HEK293 (cell line): ENCODE measurements around the gene SPNS2.

ENCODE experiments used
- CTCF ChIA-PET: fragments of 350-600 bp; formaldehyde crosslinking; extraction: SDS; loops from one replicate; lab custom pipeline; 2021; ENCODE audit warnings: antibody characterized with exemption; lab: Yijun Ruan, JAX
- POLR2A ChIA-PET: fragments of 300-600 bp; formaldehyde crosslinking; extraction: SDS; loops from one replicate; lab custom pipeline; 2020; ENCODE audit warnings: antibody characterized with exemption, inconsistent platforms; lab: Yijun Ruan, JAX
- H3K27ac ChIP-seq: fragments of 200-500 bp; sonication (Bioruptor generic); 2 replicates; pipeline ENCODE4 v1.5.1; 2014; ENCODE audit warnings: low read depth, low read length, control low read depth, inconsistent platforms; ENCODE audit errors: extremely low read depth
- H3K36me3 ChIP-seq, 2 experiments: fragments of 200-500 bp in 1 of 2; sonication (Bioruptor generic) in 1 of 2; 1 replicate in 1 of 2; 2 replicates in 1 of 2; pipeline ENCODE4 v1.5.1; 2014 to 2017; ENCODE audit warnings: inconsistent platforms in 2 of 2, low read length in 2 of 2; ENCODE audit not compliant: control insufficient read depth in 2 of 2, insufficient read depth in 1 of 2
- H3K4me1 ChIP-seq: fragments of 200-500 bp; sonication (Bioruptor generic); 2 replicates; pipeline ENCODE4 v1.5.1; 2014; ENCODE audit warnings: mild to moderate bottlenecking, low read length, inconsistent platforms; ENCODE audit not compliant: control insufficient read depth, insufficient read depth
- H3K4me3 ChIP-seq: 2 replicates; pipeline ENCODE4 v1.5.1; 2011; ENCODE audit warnings: low read depth, mild to moderate bottlenecking, control low read depth, low read length, moderate library complexity
- H3K9me3 ChIP-seq: fragments of 200-500 bp; sonication (Bioruptor generic); 2 replicates; pipeline ENCODE4 v1.5.1; 2014; ENCODE audit warnings: low read depth, low read length, inconsistent platforms; ENCODE audit not compliant: control insufficient read depth, insufficient read depth
- EGR2 ChIP-seq: fragments of 450-650 bp; formaldehyde crosslinking; IDR thresholded peaks from 2 replicates; pipeline ENCODE4 v1.5.1; 2016; ENCODE audit warnings: low read depth, missing biosample characterization, missing genetic modification characterization
- KLF9 ChIP-seq: fragments of 450-650 bp; formaldehyde crosslinking; IDR thresholded peaks from 2 replicates; pipeline ENCODE4 v1.5.1; 2016; ENCODE audit warnings: missing biosample characterization, missing genetic modification characterization, low read depth
- YY1 ChIP-seq: fragments of 450-650 bp; formaldehyde crosslinking; IDR thresholded peaks from 2 replicates; pipeline ENCODE4 v1.5.1; 2018; ENCODE audit warnings: missing biosample characterization, missing genetic modification characterization
- ZBTB20 ChIP-seq: fragments of 450-650 bp; formaldehyde crosslinking; IDR thresholded peaks from 2 replicates; pipeline ENCODE4 v1.5.1; 2016; ENCODE audit warnings: missing biosample characterization, missing genetic modification characterization
- ZFHX2 ChIP-seq: fragments of 450-650 bp; formaldehyde crosslinking; conservative IDR thresholded peaks from 2 replicates; pipeline ENCODE4 v1.5.1; 2016; ENCODE audit warnings: missing biosample characterization, missing genetic modification characterization
- ZFP37 ChIP-seq: fragments of 450-650 bp; formaldehyde crosslinking; IDR thresholded peaks from 2 replicates; pipeline ENCODE4 v1.5.1; 2016; ENCODE audit warnings: missing biosample characterization, missing genetic modification characterization
- ZNF121 ChIP-seq: fragments of 450-650 bp; formaldehyde crosslinking; IDR thresholded peaks from 2 replicates; pipeline ENCODE4 v1.5.1; 2016; ENCODE audit warnings: missing biosample characterization, missing genetic modification characterization
- ZNF174 ChIP-seq: fragments of 450-650 bp; formaldehyde crosslinking; IDR thresholded peaks from 2 replicates; pipeline ENCODE4 v1.5.0; 2017; ENCODE audit warnings: missing biosample characterization, mild to moderate bottlenecking, missing genetic modification characterization
- ZNF211 ChIP-seq: fragments of 450-650 bp; formaldehyde crosslinking; IDR thresholded peaks from 2 replicates; pipeline ENCODE4 v1.5.1; 2016; ENCODE audit warnings: low read depth, missing biosample characterization, missing genetic modification characterization
- ZNF292 ChIP-seq: fragments of 450-650 bp; formaldehyde crosslinking; IDR thresholded peaks from 2 replicates; pipeline ENCODE4 v1.5.1; 2016; ENCODE audit warnings: low read depth, missing biosample characterization, missing genetic modification characterization, borderline replicate concordance
- ZNF449 ChIP-seq: fragments of 450-650 bp; formaldehyde crosslinking; IDR thresholded peaks from 2 replicates; pipeline ENCODE4 v1.5.1; 2017; ENCODE audit warnings: missing biosample characterization, mild to moderate bottlenecking, missing genetic modification characterization, moderate library complexity
- ZNF501 ChIP-seq: fragments of 450-650 bp; formaldehyde crosslinking; IDR thresholded peaks from 2 replicates; pipeline ENCODE4 v1.5.1; 2016; ENCODE audit warnings: missing biosample characterization, missing genetic modification characterization
- ZNF624 ChIP-seq: fragments of 450-650 bp; formaldehyde crosslinking; IDR thresholded peaks from 2 replicates; pipeline ENCODE4 v1.5.1; 2017; ENCODE audit warnings: missing biosample characterization, missing genetic modification characterization
- ZNF654 ChIP-seq: fragments of 450-650 bp; formaldehyde crosslinking; IDR thresholded peaks from 2 replicates; pipeline ENCODE4 v1.5.1; 2016; ENCODE audit warnings: low read depth, missing biosample characterization, missing genetic modification characterization
- ZNF664 ChIP-seq: fragments of 450-650 bp; formaldehyde crosslinking; IDR thresholded peaks from 2 replicates; pipeline ENCODE4 v1.5.1; 2016; ENCODE audit warnings: missing biosample characterization, missing genetic modification characterization
- ZNF670 ChIP-seq: fragments of 450-650 bp; formaldehyde crosslinking; IDR thresholded peaks from 2 replicates; pipeline ENCODE4 v1.5.1; 2016; ENCODE audit warnings: missing biosample characterization, missing genetic modification characterization, low read depth
- ZNF677 ChIP-seq: fragments of 450-650 bp; IDR thresholded peaks from 2 replicates; pipeline ENCODE4 v1.5.0; 2018; ENCODE audit warnings: missing biosample characterization, mild to moderate bottlenecking, missing genetic modification characterization, moderate library complexity
- ZNF768 ChIP-seq: fragments of 450-650 bp; formaldehyde crosslinking; IDR thresholded peaks from 2 replicates; pipeline ENCODE4 v1.5.1; 2018; ENCODE audit warnings: missing biosample characterization, mild to moderate bottlenecking, missing genetic modification characterization
- ZNF776 ChIP-seq: fragments of 450-650 bp; formaldehyde crosslinking; IDR thresholded peaks from 2 replicates; pipeline ENCODE4 v1.5.0; 2017; ENCODE audit warnings: missing biosample characterization, missing genetic modification characterization, borderline replicate concordance
- ZNF785 ChIP-seq: fragments of 450-650 bp; formaldehyde crosslinking; IDR thresholded peaks from 2 replicates; pipeline ENCODE4 v1.5.1; 2016; ENCODE audit warnings: missing biosample characterization, missing genetic modification characterization
- TF ChIP-seq, protein P1 (sequence below): fragments of 450-650 bp; formaldehyde crosslinking; conservative IDR thresholded peaks from 2 replicates; pipeline ENCODE4 v1.5.1; 2016; ENCODE audit warnings: low read depth, missing biosample characterization, missing genetic modification characterization
- TF ChIP-seq, protein P2 (sequence below): fragments of 450-650 bp; formaldehyde crosslinking; IDR thresholded peaks from 2 replicates; pipeline ENCODE4 v1.5.1; 2016; ENCODE audit warnings: missing biosample characterization, missing genetic modification characterization

SPNS2 gene

DNA sequence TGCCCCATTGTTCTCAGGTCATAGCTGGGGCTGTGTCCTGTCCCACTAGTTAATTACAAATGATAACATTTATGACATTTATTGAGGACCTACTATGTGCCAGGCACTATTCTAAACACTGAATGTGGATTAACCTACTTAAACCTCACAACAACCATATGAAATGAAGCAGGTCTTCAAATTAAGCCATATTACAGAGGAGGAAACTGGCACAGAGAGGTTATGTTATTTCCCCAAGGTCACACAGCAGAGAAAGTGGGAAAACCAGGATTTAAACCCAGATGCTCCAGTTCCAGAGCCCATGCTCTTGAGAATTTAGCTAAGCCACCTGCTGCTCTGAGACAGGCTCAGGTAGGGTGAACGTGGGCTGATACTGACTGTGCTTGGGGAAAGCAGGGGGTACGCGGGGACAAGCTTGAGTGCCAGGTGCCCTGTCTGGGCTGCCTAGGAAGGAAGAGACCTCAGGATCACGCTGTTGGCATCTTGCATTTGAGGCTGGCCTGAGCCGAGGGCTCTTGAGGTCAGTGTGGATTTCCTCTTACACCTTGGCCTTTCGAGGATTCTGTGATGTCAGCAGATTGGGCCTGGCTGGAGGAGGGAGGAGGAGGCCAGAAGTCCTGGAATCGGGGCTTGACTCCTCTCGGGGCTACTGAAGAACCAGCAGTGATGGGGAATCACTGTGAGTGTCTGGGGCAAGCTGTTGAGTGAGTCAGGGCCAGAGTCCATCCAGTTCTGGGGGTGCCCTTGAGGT lies 8.9 kb downstream of the SPNS2 start:
- POLR2A ChIA-PET: no interaction called here
- TF ChIP-seq ZBTB20 (tag by site-specific recombination) (no peak), ZNF664 (tag by site-specific recombination) (peak; percentile 44; the same call in 1 of the 2 replicates), ZNF211 (no peak), ZNF121 (tag by site-specific recombination) (no peak), ZNF768 (tag by site-specific recombination) (peak; percentile 96)
- TF ChIP-seq, protein P1, sequence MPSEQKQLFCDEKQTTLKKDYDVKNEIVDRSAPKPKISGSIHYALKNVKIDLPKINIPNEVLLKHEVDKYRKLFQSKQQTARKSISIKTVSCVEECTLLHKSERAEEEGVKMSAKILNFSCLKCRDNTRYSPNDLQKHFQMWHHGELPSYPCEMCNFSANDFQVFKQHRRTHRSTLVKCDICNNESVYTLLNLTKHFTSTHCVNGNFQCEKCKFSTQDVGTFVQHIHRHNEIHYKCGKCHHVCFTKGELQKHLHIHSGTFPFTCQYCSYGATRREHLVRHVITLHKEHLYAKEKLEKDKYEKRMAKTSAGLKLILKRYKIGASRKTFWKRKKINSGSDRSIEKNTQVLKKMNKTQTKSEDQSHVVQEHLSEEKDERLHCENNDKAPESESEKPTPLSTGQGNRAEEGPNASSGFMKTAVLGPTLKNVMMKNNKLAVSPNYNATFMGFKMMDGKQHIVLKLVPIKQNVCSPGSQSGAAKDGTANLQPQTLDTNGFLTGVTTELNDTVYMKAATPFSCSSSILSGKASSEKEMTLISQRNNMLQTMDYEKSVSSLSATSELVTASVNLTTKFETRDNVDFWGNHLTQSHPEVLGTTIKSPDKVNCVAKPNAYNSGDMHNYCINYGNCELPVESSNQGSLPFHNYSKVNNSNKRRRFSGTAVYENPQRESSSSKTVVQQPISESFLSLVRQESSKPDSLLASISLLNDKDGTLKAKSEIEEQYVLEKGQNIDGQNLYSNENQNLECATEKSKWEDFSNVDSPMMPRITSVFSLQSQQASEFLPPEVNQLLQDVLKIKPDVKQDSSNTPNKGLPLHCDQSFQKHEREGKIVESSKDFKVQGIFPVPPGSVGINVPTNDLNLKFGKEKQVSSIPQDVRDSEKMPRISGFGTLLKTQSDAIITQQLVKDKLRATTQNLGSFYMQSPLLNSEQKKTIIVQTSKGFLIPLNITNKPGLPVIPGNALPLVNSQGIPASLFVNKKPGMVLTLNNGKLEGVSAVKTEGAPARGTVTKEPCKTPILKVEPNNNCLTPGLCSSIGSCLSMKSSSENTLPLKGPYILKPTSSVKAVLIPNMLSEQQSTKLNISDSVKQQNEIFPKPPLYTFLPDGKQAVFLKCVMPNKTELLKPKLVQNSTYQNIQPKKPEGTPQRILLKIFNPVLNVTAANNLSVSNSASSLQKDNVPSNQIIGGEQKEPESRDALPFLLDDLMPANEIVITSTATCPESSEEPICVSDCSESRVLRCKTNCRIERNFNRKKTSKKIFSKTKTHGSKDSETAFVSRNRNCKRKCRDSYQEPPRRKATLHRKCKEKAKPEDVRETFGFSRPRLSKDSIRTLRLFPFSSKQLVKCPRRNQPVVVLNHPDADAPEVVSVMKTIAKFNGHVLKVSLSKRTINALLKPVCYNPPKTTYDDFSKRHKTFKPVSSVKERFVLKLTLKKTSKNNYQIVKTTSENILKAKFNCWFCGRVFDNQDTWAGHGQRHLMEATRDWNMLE (tag by site-specific recombination): no peak
- Histone ChIP-seq H3K36me3 (no peaks in the 10 kb centered on the region), H3K27ac (no peak overlapping the region), H3K9me3 (no peaks in the 10 kb centered on the region), H3K4me3 (no peak overlapping the region), H3K4me1 (peaks cover 2% of the 10 kb centered on the region; the same call in 1 of the 2 replicates)
- CTCF ChIA-PET: interaction anchor here (1.5 kb wide), 1 partner anchor 87 kb away, joined by 3 read pairs; no protein-coding TSS in a partner anchor

DNA sequence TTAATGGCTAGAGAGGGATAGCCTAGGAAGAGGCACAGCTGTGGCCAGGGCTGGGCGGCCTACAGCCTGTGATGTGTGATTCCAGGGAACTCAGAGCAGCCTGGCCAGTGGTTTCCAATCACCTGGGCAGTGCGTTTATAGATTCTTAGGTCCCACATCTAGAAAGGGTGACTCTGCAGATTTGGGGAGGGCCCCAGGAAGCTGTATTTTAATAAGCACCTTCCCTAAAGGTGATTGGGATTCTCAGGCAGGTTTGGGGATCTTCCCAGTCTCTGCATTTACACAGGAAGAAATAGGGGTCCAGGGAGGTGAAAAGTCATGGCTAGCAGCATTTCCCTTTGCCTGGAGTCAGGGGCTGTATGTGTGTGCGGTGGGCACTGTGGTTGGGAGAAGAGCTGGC lies 9.5 kb downstream of the SPNS2 start:
- Histone ChIP-seq H3K27ac (no peak overlapping the region), H3K4me1 (peaks cover 2% of the 10 kb centered on the region; the same call in 1 of the 2 replicates), H3K36me3 (no peaks in the 10 kb centered on the region), H3K9me3 (no peaks in the 10 kb centered on the region), H3K4me3 (no peak overlapping the region)
- ChIA-PET CTCF (interaction anchor here (1.5 kb wide), 1 partner anchor 88 kb away, joined by 3 read pairs; no protein-coding TSS in a partner anchor), POLR2A (no interaction called here)
- peak; percentile 75 for TF ChIP-seq ZBTB20 (tag by site-specific recombination)
- TF ChIP-seq ZFP37 (tag by site-specific recombination): no peak

DNA sequence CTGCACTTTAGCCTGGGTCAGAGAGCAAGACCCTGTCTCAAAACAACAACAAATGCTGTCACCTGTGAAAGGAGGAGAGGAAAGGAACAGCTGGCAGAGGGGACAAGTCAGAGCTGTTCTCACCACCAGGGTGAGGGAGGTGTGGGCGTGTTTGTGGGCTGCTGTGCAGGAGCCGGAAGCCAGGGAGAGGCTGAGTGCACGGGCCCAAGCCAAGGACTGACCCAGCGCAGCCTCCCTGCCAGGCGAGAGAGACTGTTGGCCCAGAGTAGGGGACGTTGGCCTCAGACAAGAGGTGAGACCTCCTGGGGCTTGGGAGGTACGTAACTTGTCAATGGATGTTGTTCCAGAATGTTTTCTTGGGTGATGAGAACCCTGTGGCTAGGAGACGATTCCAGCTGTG lies 10.7 kb downstream of the SPNS2 start:
- Histone ChIP-seq H3K27ac (no peak overlapping the region), H3K9me3 (no peaks in the 10 kb centered on the region), H3K36me3 (no peaks in the 10 kb centered on the region), H3K4me1 (peaks cover 2% of the 10 kb centered on the region; the same call in 1 of the 2 replicates), H3K4me3 (no peak overlapping the region)
- TF ChIP-seq ZFHX2 (peak; percentile 85), ZNF670 (tag by site-specific recombination) (no peak), ZNF677 (tag by site-specific recombination) (no peak), ZNF501 (tag by site-specific recombination) (no peak), KLF9 (tag by site-specific recombination) (no peak), ZNF776 (no peak), ZNF174 (tag by site-specific recombination) (no peak), ZNF654 (tag by site-specific recombination) (no peak), ZNF624 (tag by site-specific recombination) (no peak), ZNF785 (tag by site-specific recombination) (no peak), ZNF292 (tag by site-specific recombination) (no peak), EGR2 (tag by site-specific recombination) (peak; percentile 65), YY1 (tag by site-specific recombination) (no peak), ZNF449 (tag by site-specific recombination) (no peak), ZNF664 (tag by site-specific recombination) (no peak)
- TF ChIP-seq, protein P2, sequence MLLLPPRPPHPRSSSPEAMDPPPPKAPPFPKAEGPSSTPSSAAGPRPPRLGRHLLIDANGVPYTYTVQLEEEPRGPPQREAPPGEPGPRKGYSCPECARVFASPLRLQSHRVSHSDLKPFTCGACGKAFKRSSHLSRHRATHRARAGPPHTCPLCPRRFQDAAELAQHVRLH: no peak
- CTCF ChIA-PET: interaction anchor here (0.6 to 1.6 kb wide), 4 partner anchors 15 to 90 kb away, joined by 3 to 5 read pairs (median 4); no protein-coding TSS in a partner anchor
- POLR2A ChIA-PET: interaction anchor here (0.5 kb wide), 1 partner anchor 38 kb away, joined by 9 read pairs; no protein-coding TSS in a partner anchor
